Liver (tissue), 9 donors: ENCODE data around the gene DCT. TPM values are rescaled to one million over a fixed set of nuclear protein-coding genes. Genes with fewer than 3 reads are reported as not detected.

Experiments
- DNase-seq: peaks from one replicate; pipeline ENCODE4 v3.0.0-alpha.2; 2017; ENCODE audit warnings: low spot score
- H3K27ac ChIP-seq, 2 donors: one replicate each; pipeline ENCODE4 v1.7.0; 2013; ENCODE audit warnings: inconsistent platforms in 2 of 2, low read length in 2 of 2, control low read depth in 1 of 2, low read depth in 1 of 2, mild to moderate bottlenecking in 1 of 2
- H3K27me3 ChIP-seq, 4 donors: one replicate each; pipeline versions ENCODE4 v1.6.1 to v1.7.0; 2013; ENCODE audit warnings: low read length in 3 of 4, inconsistent platforms in 1 of 4, mild to moderate bottlenecking in 1 of 4, moderate library complexity in 1 of 4; ENCODE audit not compliant: control insufficient read depth in 4 of 4, insufficient read depth in 4 of 4
- H3K36me3 ChIP-seq, 4 donors: one replicate each; pipeline versions ENCODE4 v1.6.1 to v1.7.0; 2013; ENCODE audit warnings: low read length in 3 of 4, mild to moderate bottlenecking in 3 of 4, low read depth in 1 of 4, moderate library complexity in 1 of 4; ENCODE audit not compliant: control insufficient read depth in 4 of 4, insufficient read depth in 3 of 4
- H3K4me1 ChIP-seq, 4 donors: one replicate each; pipeline versions ENCODE4 v1.6.1 to v1.7.0; 2013; ENCODE audit warnings: low read length in 3 of 4, mild to moderate bottlenecking in 3 of 4, moderate library complexity in 1 of 4; ENCODE audit not compliant: control insufficient read depth in 4 of 4, insufficient read depth in 4 of 4
- H3K4me3 ChIP-seq, 3 donors: one replicate each; pipeline versions ENCODE4 v1.6.1 to v1.7.0; 2013; ENCODE audit warnings: low read length in 3 of 3, control low read depth in 1 of 3, low read depth in 1 of 3, mild to moderate bottlenecking in 1 of 3
- H3K9ac ChIP-seq, 2 donors: one replicate each; pipeline ENCODE4 v1.7.0; 2013; ENCODE audit warnings: low read length in 2 of 2, mild to moderate bottlenecking in 2 of 2, moderate library complexity in 2 of 2, control low read depth in 1 of 2, low read depth in 1 of 2
- H3K9me3 ChIP-seq, 4 donors: one replicate each; pipeline versions ENCODE4 v1.6.1 to v1.7.0; 2013; ENCODE audit warnings: low read length in 3 of 4; ENCODE audit not compliant: control insufficient read depth in 4 of 4
- ATF3 ChIP-seq: IDR thresholded peaks from 2 replicates; pipeline ENCODE4 v1.6.1; 2016; ENCODE audit warnings: antibody characterized with exemption
- CTCF ChIP-seq: fragments of 150-350 bp; IDR thresholded peaks from 2 replicates; pipeline ENCODE4 v1.5.1; 2017; ENCODE audit warnings: improper control_type of control experiment, low read depth, low read length; ENCODE audit not compliant: missing input control
- EGR1 ChIP-seq, 2 donors: IDR thresholded peaks; 2 replicates each; pipeline ENCODE4 v1.6.1; 2016 to 2018; ENCODE audit warnings: antibody characterized with exemption in 2 of 2, low read depth in 2 of 2
- FOXA1 ChIP-seq: IDR thresholded peaks from 2 replicates; pipeline ENCODE4 v1.6.1; 2016; ENCODE audit warnings: antibody characterized with exemption
- FOXA2 ChIP-seq: IDR thresholded peaks from 2 replicates; pipeline ENCODE4 v1.6.1; 2016; ENCODE audit warnings: antibody characterized with exemption
- GABPA ChIP-seq, 2 donors: IDR thresholded peaks in 1 of 2; conservative IDR thresholded peaks in 1 of 2; 2 replicates each; pipeline ENCODE4 v1.6.1; 2016; ENCODE audit warnings: antibody characterized with exemption in 2 of 2, mild to moderate bottlenecking in 1 of 2, moderate library complexity in 1 of 2
- HNF4A ChIP-seq, 2 donors: conservative IDR thresholded peaks; 2 replicates each; pipeline ENCODE4 v1.6.1; 2016; ENCODE audit warnings: antibody characterized with exemption in 2 of 2, mild to moderate bottlenecking in 2 of 2
- HNF4G ChIP-seq: IDR thresholded peaks from 2 replicates; pipeline ENCODE4 v1.6.1; 2016; ENCODE audit warnings: antibody characterized with exemption
- JUND ChIP-seq, 2 donors: IDR thresholded peaks; 2 replicates each; pipeline ENCODE4 v1.6.1; 2016; ENCODE audit warnings: antibody characterized with exemption in 2 of 2
- MAX ChIP-seq: IDR thresholded peaks from 2 replicates; pipeline ENCODE4 v1.6.1; 2016; ENCODE audit warnings: antibody characterized with exemption
- NR2F2 ChIP-seq: IDR thresholded peaks from 2 replicates; pipeline ENCODE4 v1.6.1; 2016; ENCODE audit warnings: antibody characterized with exemption
- RAD21 ChIP-seq, 2 donors: IDR thresholded peaks; 2 replicates each; pipeline ENCODE4 v1.6.1; 2016; ENCODE audit warnings: antibody characterized with exemption in 2 of 2, mild to moderate bottlenecking in 2 of 2
- REST ChIP-seq: IDR thresholded peaks from 2 replicates; pipeline ENCODE4 v1.6.1; 2016; ENCODE audit warnings: antibody characterized with exemption, mild to moderate bottlenecking
- RXRA ChIP-seq, 2 donors: IDR thresholded peaks; 2 replicates each; pipeline ENCODE4 v1.6.1; 2017 to 2018; ENCODE audit warnings: antibody characterized with exemption in 2 of 2, mild to moderate bottlenecking in 1 of 2
- SP1 ChIP-seq: IDR thresholded peaks from 2 replicates; pipeline ENCODE4 v1.6.1; 2018; ENCODE audit warnings: antibody characterized with exemption, mild to moderate bottlenecking
- TAF1 ChIP-seq: conservative IDR thresholded peaks from 2 replicates; pipeline ENCODE4 v1.6.1; 2016; ENCODE audit warnings: antibody characterized with exemption, mild to moderate bottlenecking
- YY1 ChIP-seq: IDR thresholded peaks from 2 replicates; pipeline ENCODE4 v1.6.1; 2016; ENCODE audit warnings: antibody characterized with exemption, mild to moderate bottlenecking
- ZBTB33 ChIP-seq: IDR thresholded peaks from 2 replicates; pipeline ENCODE4 v1.6.1; 2016; ENCODE audit warnings: antibody characterized with exemption
- WGBS: extraction: QIAGEN DNeasy Blood & Tissue Kit; methylation state at CpG from one replicate; pipeline ENCODE4 v1.1.7; 2013; 5-methylcytosine and 5-hydroxymethylcytosine counted together
- polyA plus RNA-seq, 2 donors: library from polyadenylated mRNA; stranded (reverse) in 1 of 2; unstranded in 1 of 2; fragments of 200-250 nt in 1 of 2; fragments of >200 nt in 1 of 2; fragmentation: Nextera tagmentation in 1 of 2; extraction: Ambion mirVana in 1 of 2; gene quantifications; one replicate each; pipeline versions ENCODE4 v1.2.1 to v1.2.3, GENCODE V29; 2013 to 2015
- total RNA-seq, 2 donors: library from RNA; depleted of rRNA; stranded (reverse); fragments of >200 nt; gene quantifications; one replicate each; pipeline ENCODE4 v1.2.3, GENCODE V29; 2014
- donor health status: healthy.
- donor health status: healthy.
- donor health status: healthy.
- donor health status: healthy.
- donor health status: healthy.

The DCT gene
- total and polyA plus RNA-seq, 4 donors: 0.08 to 0.19 TPM; not detected in 2

GRCh38 chr13:94478913-94479312 is 569 bp downstream of the DCT start:
- Histone ChIP-seq H3K9ac (no peak overlapping the region), H3K27me3 (no peaks in the 10 kb centered on the region), H3K4me1 (no peaks in the 10 kb centered on the region), H3K9me3 (no peaks in the 10 kb centered on the region), H3K27ac (no peak overlapping the region), H3K4me3 (no peak overlapping the region), H3K36me3 (no peaks in the 10 kb centered on the region)
- 93% methylated on average over 11 of the region's 11 CpGs for WGBS
- DNase-seq: no peak
- TF ChIP-seq RXRA (IDR thresholded peaks at IDR 0.05) (no peak), GABPA (IDR thresholded peaks at IDR 0.05 in 1 of 2, conservative IDR thresholded peaks at IDR 0.05 in 1 of 2) (no peak), NR2F2 (no peak), JUND (IDR thresholded peaks at IDR 0.05) (no peak), RAD21 (IDR thresholded peaks at IDR 0.05) (no peak), YY1 (no peak), HNF4A (conservative IDR thresholded peaks at IDR 0.05) (no peak), SP1 (no peak), TAF1 (no peak), ZBTB33 (no peak), REST (no peak), ATF3 (no peak), FOXA2 (no peak), FOXA1 (no peak), MAX (no peak), HNF4G (no peak), CTCF (no peak), EGR1 (IDR thresholded peaks at IDR 0.05; ENCODE audit: low read depth in 2 of 2) (no peak)
